GM12878 (cell line): ENCODE results near the gene SIMC1. TPM values are rescaled to one million over a fixed set of nuclear protein-coding genes. Genes with fewer than 3 reads are reported as not detected.

Experiments used
- ATAC-seq: fragments of 200-7000 bp; cut with Tn5 transposase; 3 replicates; pipeline ENCODE4 v1.9.1; 2020; ENCODE audit warnings: mild to moderate bottlenecking, moderate library complexity
- BruUV-seq: library from RNA; stranded (reverse); fragments of 400-500 nt; replicated peaks from 2 replicates; lab custom pipeline; 2021; lab: Mats Ljungman, UMichigan
- CTCF ChIA-PET: fragments of 300-600 bp; sonication (Branson Sonifier 250); formaldehyde crosslinking; extraction: SDS; loops from one replicate; lab custom pipeline; 2021; ENCODE audit warnings: inconsistent platforms; lab: Yijun Ruan, JAX
- POLR2A ChIA-PET: fragments of 350-600 bp; formaldehyde crosslinking; extraction: SDS; loops from one replicate; lab custom pipeline; 2021; ENCODE audit warnings: inconsistent platforms; lab: Charles Lee
- RAD21 ChIA-PET: fragments of 300-600 bp; sonication (Branson Sonifier 250); formaldehyde crosslinking; loops from one replicate; lab custom pipeline; 2023; ENCODE audit warnings: antibody characterized with exemption; ENCODE audit not compliant: unreplicated experiment; lab: Charles Lee
- SMC1A ChIA-PET: fragments of 300-600 bp; sonication (Branson Sonifier 250); formaldehyde crosslinking; loops from one replicate; lab custom pipeline; 2023; ENCODE audit not compliant: unreplicated experiment, uncharacterized antibody; lab: Charles Lee
- DNase-seq: peaks from one replicate; pipeline ENCODE4 v3.0.0-alpha.2; 2011; ENCODE audit warnings: low read depth, low spot score
- FAIRE-seq: peaks from 3 replicates; lab custom pipeline; 2011; peaks lifted over from hg19 to GRCh38; lab: Jason Lieb, UNC
- H2AFZ ChIP-seq: 2 replicates; pipeline ENCODE4 v1.6.0; 2011; ENCODE audit warnings: low read depth, low read length, control low read depth; ENCODE audit not compliant: control insufficient read depth
- H3K27ac ChIP-seq: 2 replicates; pipeline ENCODE4 v1.5.1; 2011; ENCODE audit warnings: control low read depth; ENCODE audit not compliant: control insufficient read depth, insufficient read depth
- H3K27me3 ChIP-seq, 2 experiments: replicated peaks in 1 of 2; 2 replicates each; pipeline versions ENCODE4 v1.6.0 to v1.6.1; 2011; ENCODE audit warnings: low read length in 1 of 2; ENCODE audit not compliant: control insufficient read depth in 2 of 2, insufficient read depth in 2 of 2
- H3K36me3 ChIP-seq, 2 experiments: 2 replicates each; pipeline ENCODE4 v1.5.1; 2011; ENCODE audit warnings: low read length in 1 of 2; ENCODE audit not compliant: control insufficient read depth in 2 of 2, insufficient read depth in 2 of 2
- H3K4me1 ChIP-seq: 2 replicates; pipeline ENCODE4 v1.6.1; 2011; ENCODE audit warnings: mild to moderate bottlenecking, low read length, moderate library complexity, mixed read lengths; ENCODE audit not compliant: control insufficient read depth, insufficient read depth
- H3K4me2 ChIP-seq: 2 replicates; pipeline ENCODE4 v1.6.0; 2011; ENCODE audit warnings: control low read depth; ENCODE audit not compliant: control insufficient read depth, insufficient read depth
- H3K4me3 ChIP-seq: fragments of 200-600 bp; sonication (generic); 2 replicates; pipeline ENCODE4 v1.5.1; 2016
- H3K79me2 ChIP-seq: 2 replicates; pipeline ENCODE4 v1.6.0; 2011; ENCODE audit warnings: low read length; ENCODE audit not compliant: control insufficient read depth, insufficient read depth
- H3K9ac ChIP-seq: 2 replicates; pipeline ENCODE4 v1.8.0; 2011; ENCODE audit warnings: low read length, control low read depth, mixed read lengths; ENCODE audit not compliant: control insufficient read depth, insufficient read depth
- H3K9me3 ChIP-seq: replicated peaks from 3 replicates; pipeline ENCODE4 v1.5.1; 2011; ENCODE audit warnings: mild to moderate bottlenecking, low read length; ENCODE audit not compliant: control insufficient read depth, insufficient read depth
- H4K20me1 ChIP-seq: 2 replicates; pipeline ENCODE4 v1.6.0; 2011; ENCODE audit not compliant: control insufficient read depth, insufficient read depth
- BCL3 ChIP-seq: IDR thresholded peaks from 2 replicates; pipeline ENCODE4 v1.6.1; 2011; ENCODE audit warnings: borderline replicate concordance, low read depth, mild to moderate bottlenecking, moderate library complexity, low read length; ENCODE audit not compliant: insufficient read depth, poor library complexity, severe bottlenecking
- CHD2 ChIP-seq: IDR thresholded peaks from 2 replicates; pipeline ENCODE4 v1.6.1; 2011; ENCODE audit warnings: low read depth, low read length, improper control_type of control experiment, borderline replicate concordance
- CUX1 ChIP-seq: IDR thresholded peaks from 2 replicates; pipeline ENCODE4 v1.6.1; 2012; ENCODE audit warnings: improper control_type of control experiment, low read depth, low read length; ENCODE audit not compliant: insufficient replicate concordance
- IKZF1 ChIP-seq: fragments of 450-650 bp; conservative IDR thresholded peaks from 2 replicates; pipeline ENCODE4 v1.6.1; 2017; ENCODE audit warnings: antibody characterized with exemption, mild to moderate bottlenecking
- NKRF ChIP-seq: fragments of 450-650 bp; conservative IDR thresholded peaks from 2 replicates; pipeline ENCODE4 v1.6.1; 2017; ENCODE audit warnings: mild to moderate bottlenecking, moderate library complexity
- NRF1 ChIP-seq: conservative IDR thresholded peaks from 2 replicates; pipeline ENCODE4 v1.6.1; 2011; ENCODE audit warnings: mild to moderate bottlenecking, low read depth, low read length, improper control_type of control experiment
- ZNF622 ChIP-seq: fragments of 450-650 bp; IDR thresholded peaks from 2 replicates; pipeline ENCODE4 v1.6.1; 2017; ENCODE audit warnings: mild to moderate bottlenecking, inconsistent platforms
- WGBS: methylation state at CpG from one replicate; pipeline ENCODE4 v1.1.6; 2016; ENCODE audit warnings: low lambda C conversion rate; ENCODE audit not compliant: insufficient replicate concordance, insufficient coverage; ENCODE audit errors: missing lambda C conversion rate; 5-methylcytosine and 5-hydroxymethylcytosine counted together
- in situ Hi-C: fragments of 300-500 bp; cut with MboI; formaldehyde crosslinking; loops from 9 replicates; pipeline ENCODE4 v1.14.3; 2018; ENCODE audit warnings: mixed read lengths
- intact Hi-C: fragments of 100-400 bp; cut with micrococcal nuclease; formaldehyde crosslinking; loops from one replicate; pipeline ENCODE4 v1.14.2; 2022; ENCODE audit not compliant: unreplicated experiment
- polyA plus RNA-seq, 11 experiments: library from polyadenylated mRNA; depleted of rRNA in 4 of 11; unstranded in 6 of 11; stranded (reverse) in 5 of 11; fragments of >200 nt; fragmentation: Nextera tagmentation in 4 of 11; fragmentation: Illumina TruSeq in 1 of 11; extraction: Ambion mirVana in 4 of 11; extraction: Trizol in 1 of 11; gene quantifications; 1 replicate in 1 of 11; 2 replicates in 10 of 11; pipeline versions ENCODE4 v1.2.1 to v1.2.3, GENCODE V29; 2011 to 2016; ENCODE audit warnings: inconsistent platforms in 2 of 11, missing spikeins in 2 of 11, low read depth in 1 of 11
- total RNA-seq, 4 experiments: library from RNA; depleted of rRNA in 3 of 4; stranded (reverse); fragments of >200 nt in 3 of 4; fragmentation: Illumina TruSeq in 1 of 4; extraction: Trizol in 1 of 4; gene quantifications; 2 replicates each; pipeline versions ENCODE4 v1.2.1 to v1.2.3, GENCODE V29; 2013 to 2021

Gene SIMC1
- total and polyA plus RNA-seq, 10 of the 15 experiments (the other 5 are each of a cell fraction or from before 2014, with no cell fraction given): 3.0 to 16.5 (median 10.4) TPM

DNA sequence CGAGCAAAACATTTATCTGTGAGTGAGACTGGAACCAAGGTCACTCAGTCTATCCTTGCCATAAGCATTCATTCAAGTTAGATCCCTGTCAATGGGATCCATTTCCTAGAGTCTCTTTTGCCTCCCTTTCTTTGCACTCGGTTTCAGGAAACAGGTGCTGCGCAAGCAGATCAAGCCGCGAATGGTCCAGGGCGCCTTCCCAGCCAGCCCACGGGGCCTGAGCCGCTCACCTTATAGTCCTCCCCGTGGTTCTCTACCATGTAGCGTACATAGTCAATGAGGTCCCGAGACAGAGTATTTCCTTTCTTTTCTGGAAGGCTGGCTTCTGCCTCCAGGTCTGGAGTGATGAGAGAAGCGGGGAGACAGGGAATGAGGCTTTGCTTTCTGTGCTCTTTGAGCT, 146.8 kb downstream of the SIMC1 start:
- SMC1A ChIA-PET: no interaction called here
- RAD21 ChIA-PET: no interaction called here
- H2AFZ ChIP-seq: no peak overlapping the region
- peaks cover 42% of the 10 kb centered on the region for H3K79me2 ChIP-seq
- no peak for ATAC-seq
- H3K9ac ChIP-seq: no peak overlapping the region
- CTCF ChIA-PET: no interaction called here
- no peak overlapping the region for H3K27ac ChIP-seq
- H4K20me1 ChIP-seq: peaks cover 3% of the 10 kb centered on the region; the same call in 1 of the 2 replicates
- no peaks in the 10 kb centered on the region; the same call in 2 of the 3 replicates for H3K9me3 ChIP-seq
- POLR2A ChIA-PET: interaction anchor here (0.5 to 0.6 kb wide), 2 partner anchors 9 to 25 kb away, joined by 4 read pairs; no protein-coding TSS in a partner anchor
- H3K4me1 ChIP-seq: peaks cover 6% of the 10 kb centered on the region
- peaks cover 21 to 25% of the 10 kb centered on the region in 2 experiments for H3K36me3 ChIP-seq
- WGBS: 94% methylated on average over 12 of the region's 12 CpGs
- TF ChIP-seq ZNF622 (no peak), CUX1 (no peak), NKRF (no peak), NRF1 (no peak), BCL3 (no peak), IKZF1 (no peak), CHD2 (no peak)
- TF ChIP-seq, all 136 proteins: peak for 0
- no peak overlapping the region for H3K4me3 ChIP-seq
- FAIRE-seq (no peak), DNase-seq (no peak)
- no peaks in the 10 kb centered on the region for H3K27me3 ChIP-seq
- peak overlapping the region; percentile 72; the same call in 1 of the 2 replicates for H3K4me2 ChIP-seq
- intact Hi-C loops: loop anchor here (5.0 to 10.0 kb wide), 2 partner anchors 148 to 150 kb away; partner anchors contain the start of genes RNF44 and SIMC1
- BruUV-seq: no TSS peak
- in situ Hi-C loops: no loop called here
